ENCODE results near the gene FMNL2.

The FMNL2 gene

DNA sequence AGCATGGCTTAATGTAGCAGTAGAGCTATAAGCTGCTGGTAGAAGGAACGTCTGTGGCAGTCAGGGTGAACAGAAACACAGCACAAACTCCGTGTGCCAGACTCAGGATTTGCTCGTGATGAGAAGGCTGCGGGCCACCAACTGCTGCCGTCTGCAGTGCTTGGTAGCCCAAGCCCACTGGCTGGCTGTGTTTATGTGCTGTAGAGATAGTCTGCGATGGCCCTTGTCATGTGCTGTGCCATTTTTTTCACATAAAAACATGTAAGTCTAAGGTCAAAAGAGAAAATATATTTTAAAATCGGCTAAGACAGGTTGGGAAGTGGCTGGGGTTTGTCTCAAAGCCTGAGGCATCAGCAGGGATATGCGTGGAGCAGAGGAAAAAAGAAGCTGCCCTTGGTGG, 303.6 kb downstream of the FMNL2 start:
- Mint-ChIP-seq H3K4me1 (ENCODE audit: low read depth) (no peaks in the 10 kb centered on the region), H3K27me3 (ENCODE audit: low read depth) (no peaks in the 10 kb centered on the region), H3K36me3 (ENCODE audit: low read depth) (no peaks in the 10 kb centered on the region), H3K9me3 (no peaks in the 10 kb centered on the region), H3K4me3 (no peak overlapping the region), H3K27ac (no peak overlapping the region)

- no peak overlapping the region for H3K4me3 Mint-ChIP-seq
- peaks cover 10% of the 10 kb centered on the region for H3K36me3 Mint-ChIP-seq (ENCODE audit: low read depth)
- no peaks in the 10 kb centered on the region for H3K9me3 Mint-ChIP-seq
- H3K27ac Mint-ChIP-seq = no peak overlapping the region
- no peaks in the 10 kb centered on the region for H3K27me3 Mint-ChIP-seq (ENCODE audit: low read depth)
- H3K4me1 Mint-ChIP-seq (ENCODE audit: low read depth) = no peaks in the 10 kb centered on the region
Measured at GRCh38 chr2:152644189-152644873, 309.4 kb downstream of the FMNL2 start.

GRCh38 chr2:152646264-152646663, 311.3 kb downstream of the FMNL2 start:
- Mint-ChIP-seq H3K27ac (no peak overlapping the region), H3K36me3 (ENCODE audit: low read depth) (peaks cover 10% of the 10 kb centered on the region), H3K9me3 (no peaks in the 10 kb centered on the region), H3K4me1 (ENCODE audit: low read depth) (no peaks in the 10 kb centered on the region), H3K4me3 (no peak overlapping the region), H3K27me3 (ENCODE audit: low read depth) (no peaks in the 10 kb centered on the region)

DNA sequence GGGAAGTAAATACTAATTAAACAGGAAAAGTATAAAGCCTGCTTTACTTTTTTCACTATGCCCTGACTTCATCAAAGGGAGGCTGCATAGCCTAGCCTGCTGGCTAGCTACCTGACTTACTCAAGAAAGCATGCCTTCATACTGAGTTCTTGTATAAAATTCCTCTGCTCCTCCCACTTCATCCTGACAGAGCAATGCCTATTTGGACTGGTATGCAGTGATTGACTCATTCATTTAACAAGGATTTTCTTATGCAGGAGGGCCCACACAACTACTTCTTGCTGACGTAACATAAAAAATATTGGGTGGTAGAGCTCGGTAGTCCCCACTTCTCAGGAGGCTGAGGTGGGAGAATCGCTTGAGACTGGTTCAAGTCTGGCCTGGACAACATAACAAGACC, 311.8 kb downstream of the FMNL2 start:
- Mint-ChIP-seq H3K4me1 (ENCODE audit: low read depth) (no peaks in the 10 kb centered on the region), H3K27ac (no peak overlapping the region)

DNA sequence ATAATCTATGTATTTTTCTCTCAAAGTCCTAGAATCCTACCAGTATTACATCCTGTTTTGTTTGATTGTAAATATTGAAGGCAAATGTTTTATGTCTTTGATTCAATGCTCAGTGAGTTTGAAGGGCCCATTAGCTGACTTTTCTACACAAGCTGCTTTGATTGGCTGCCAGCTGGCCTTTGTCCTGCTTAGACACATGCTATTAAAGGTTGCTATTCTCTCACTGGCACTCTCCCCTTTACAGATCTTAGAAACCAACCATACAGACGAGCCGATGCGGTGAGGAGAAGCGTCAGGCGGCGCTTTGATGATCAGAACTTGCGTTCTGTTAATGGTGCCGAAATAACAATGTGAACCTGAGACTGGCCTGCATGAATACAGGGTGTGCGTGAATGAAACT, 312.6 kb downstream of the FMNL2 start:
- Mint-ChIP-seq H3K27me3 (ENCODE audit: low read depth) (no peaks in the 10 kb centered on the region), H3K36me3 (ENCODE audit: low read depth) (peaks cover 13% of the 10 kb centered on the region), H3K9me3 (no peaks in the 10 kb centered on the region), H3K4me3 (no peak overlapping the region), H3K4me1 (ENCODE audit: low read depth) (no peaks in the 10 kb centered on the region), H3K27ac (no peak overlapping the region)

More for the DNA sequence above, 311.8 kb downstream of the FMNL2 start:
- no peaks in the 10 kb centered on the region for H3K9me3 Mint-ChIP-seq
- H3K27me3 Mint-ChIP-seq (ENCODE audit: low read depth) = no peaks in the 10 kb centered on the region
- no peak overlapping the region for H3K4me3 Mint-ChIP-seq
- peaks cover 10% of the 10 kb centered on the region for H3K36me3 Mint-ChIP-seq (ENCODE audit: low read depth)

DNA sequence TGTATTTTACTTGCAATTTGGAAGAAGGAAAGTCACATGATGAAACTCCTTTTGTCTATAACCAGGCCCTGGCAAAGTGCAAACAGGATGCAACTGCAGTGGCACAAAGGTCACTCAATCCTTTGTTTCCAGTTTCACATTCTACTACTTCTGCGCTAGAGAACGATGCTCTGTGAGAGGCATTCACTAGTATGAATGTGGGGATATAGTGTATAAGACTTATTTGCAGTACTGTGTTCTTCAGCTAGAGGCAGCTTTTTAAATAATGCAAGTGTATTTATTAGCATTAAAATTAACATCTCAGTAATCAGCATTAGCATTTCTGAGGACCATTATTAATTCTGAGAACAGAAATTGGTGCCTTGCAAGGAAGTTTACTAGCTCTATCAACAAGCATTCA, 313.4 kb downstream of the FMNL2 start:
- Mint-ChIP-seq H3K36me3 (ENCODE audit: low read depth) (peaks cover 13% of the 10 kb centered on the region), H3K4me1 (ENCODE audit: low read depth) (no peaks in the 10 kb centered on the region), H3K27ac (no peak overlapping the region), H3K4me3 (no peak overlapping the region), H3K9me3 (no peaks in the 10 kb centered on the region), H3K27me3 (ENCODE audit: low read depth) (no peaks in the 10 kb centered on the region)

DNA sequence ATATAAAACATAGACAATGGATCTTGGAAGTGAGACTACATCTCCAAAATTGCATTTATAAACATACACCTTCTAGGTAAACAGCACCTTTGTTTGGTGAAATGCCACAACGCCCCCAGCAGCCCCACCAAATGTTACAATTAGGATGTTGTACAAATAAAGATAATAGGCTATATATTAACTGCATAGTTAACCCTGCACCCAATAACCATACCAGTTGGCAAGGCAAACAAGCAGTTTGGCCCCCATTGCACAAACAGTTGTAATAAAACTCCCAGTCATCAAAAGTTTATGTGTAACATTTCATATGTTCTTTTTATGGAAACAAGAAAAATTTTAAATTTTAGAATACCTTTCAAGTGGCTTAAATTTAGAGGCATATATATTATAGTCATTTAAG, 315.0 kb downstream of the FMNL2 start:
- Mint-ChIP-seq H3K36me3 (ENCODE audit: low read depth) (peaks cover 20% of the 10 kb centered on the region), H3K27me3 (ENCODE audit: low read depth) (no peaks in the 10 kb centered on the region), H3K27ac (no peak overlapping the region), H3K4me3 (no peak overlapping the region), H3K4me1 (ENCODE audit: low read depth) (no peaks in the 10 kb centered on the region), H3K9me3 (no peaks in the 10 kb centered on the region)

GRCh38 chr2:152650768-152651371, 315.9 kb downstream of the FMNL2 start:
- H3K27me3 Mint-ChIP-seq (ENCODE audit: low read depth) = no peaks in the 10 kb centered on the region
- H3K4me1 Mint-ChIP-seq (ENCODE audit: low read depth) = no peaks in the 10 kb centered on the region
- H3K27ac Mint-ChIP-seq = no peak overlapping the region
- H3K4me3 Mint-ChIP-seq = no peak overlapping the region
- H3K9me3 Mint-ChIP-seq = no peaks in the 10 kb centered on the region
- H3K36me3 Mint-ChIP-seq (ENCODE audit: low read depth) = peaks cover 17% of the 10 kb centered on the region

- H3K4me1 Mint-ChIP-seq (ENCODE audit: low read depth) = peaks cover 1% of the 10 kb centered on the region
Measured at GRCh38 chr2:152651834-152652233, 316.9 kb downstream of the FMNL2 start.

DNA sequence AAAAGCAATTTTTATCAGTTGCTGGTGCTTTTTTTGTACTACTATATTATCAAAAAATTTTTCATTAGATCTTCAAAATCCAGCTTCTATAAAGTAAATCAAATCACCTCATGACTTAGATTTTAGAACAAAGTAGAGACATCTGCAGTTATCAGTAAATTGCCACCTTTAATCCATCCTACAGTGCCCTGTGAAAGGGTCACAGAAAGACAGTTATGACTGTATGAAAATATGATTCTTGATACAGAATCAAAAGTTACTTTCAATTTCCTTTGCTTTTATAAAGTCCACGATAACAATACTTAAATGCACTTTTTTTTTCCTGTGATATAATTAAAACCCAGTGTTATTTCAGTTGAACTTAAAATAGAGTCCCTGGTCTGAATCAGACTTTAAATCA, 320.9 kb downstream of the FMNL2 start:
- Mint-ChIP-seq H3K9me3 (no peaks in the 10 kb centered on the region), H3K36me3 (ENCODE audit: low read depth) (peaks cover 40% of the 10 kb centered on the region), H3K27ac (no peak overlapping the region), H3K4me1 (ENCODE audit: low read depth) (peaks cover 1% of the 10 kb centered on the region), H3K4me3 (no peak overlapping the region), H3K27me3 (ENCODE audit: low read depth) (no peaks in the 10 kb centered on the region)

More at GRCh38 chr2:152651834-152652233, 316.9 kb downstream of the FMNL2 start:
- peaks cover 23% of the 10 kb centered on the region for H3K36me3 Mint-ChIP-seq (ENCODE audit: low read depth)
- no peaks in the 10 kb centered on the region for H3K27me3 Mint-ChIP-seq (ENCODE audit: low read depth)
- H3K27ac Mint-ChIP-seq = no peak overlapping the region
- H3K9me3 Mint-ChIP-seq = no peaks in the 10 kb centered on the region
- H3K4me3 Mint-ChIP-seq = no peak overlapping the region

- H3K4me3 Mint-ChIP-seq = no peak overlapping the region
- H3K4me1 Mint-ChIP-seq (ENCODE audit: low read depth) = peaks cover 1% of the 10 kb centered on the region
- peaks cover 40% of the 10 kb centered on the region for H3K36me3 Mint-ChIP-seq (ENCODE audit: low read depth)
- H3K27me3 Mint-ChIP-seq (ENCODE audit: low read depth) = no peaks in the 10 kb centered on the region
- no peak overlapping the region for H3K27ac Mint-ChIP-seq
- no peaks in the 10 kb centered on the region for H3K9me3 Mint-ChIP-seq
Measured at GRCh38 chr2:152657043-152657442, 322.1 kb downstream of the FMNL2 start.

GRCh38 chr2:152658221-152658620, 323.2 kb downstream of the FMNL2 start:
- Mint-ChIP-seq H3K4me3 (no peak overlapping the region), H3K4me1 (ENCODE audit: low read depth) (peaks cover 1% of the 10 kb centered on the region), H3K27ac (no peak overlapping the region), H3K27me3 (ENCODE audit: low read depth) (no peaks in the 10 kb centered on the region), H3K36me3 (ENCODE audit: low read depth) (peaks cover 44% of the 10 kb centered on the region), H3K9me3 (no peaks in the 10 kb centered on the region)

DNA sequence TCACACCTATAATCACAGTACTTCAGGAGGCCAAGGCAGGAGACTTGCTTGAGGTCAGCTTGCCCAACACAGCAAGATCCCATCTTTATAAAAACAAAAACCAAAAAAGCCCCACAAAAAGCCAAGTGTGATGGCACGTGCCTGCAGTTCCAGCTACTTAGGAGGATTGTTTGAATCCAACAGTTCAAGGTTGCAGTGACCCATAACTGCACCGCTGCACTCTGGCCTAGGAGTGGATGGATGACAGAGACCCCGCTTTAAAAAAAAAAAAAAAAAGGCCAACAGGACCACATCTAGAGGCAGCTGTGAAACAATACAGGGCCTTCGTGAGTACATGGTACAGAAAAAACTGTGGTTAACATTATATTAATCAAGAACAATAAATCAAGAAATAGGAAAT, 326.1 kb downstream of the FMNL2 start:
- Mint-ChIP-seq H3K4me1 (ENCODE audit: low read depth) (peaks cover 1% of the 10 kb centered on the region), H3K27ac (no peak overlapping the region)

GRCh38 chr2:152664725-152665124, 329.8 kb downstream of the FMNL2 start:
- peaks cover 43% of the 10 kb centered on the region for H3K36me3 Mint-ChIP-seq (ENCODE audit: low read depth)
- H3K4me3 Mint-ChIP-seq = no peak overlapping the region
- H3K27me3 Mint-ChIP-seq (ENCODE audit: low read depth) = no peaks in the 10 kb centered on the region
- no peak overlapping the region for H3K27ac Mint-ChIP-seq
- H3K9me3 Mint-ChIP-seq = no peaks in the 10 kb centered on the region
- no peaks in the 10 kb centered on the region for H3K4me1 Mint-ChIP-seq (ENCODE audit: low read depth)

More for the DNA sequence above, 326.1 kb downstream of the FMNL2 start:
- Mint-ChIP-seq H3K4me3 (no peak overlapping the region), H3K36me3 (ENCODE audit: low read depth) (peaks cover 47% of the 10 kb centered on the region), H3K27me3 (ENCODE audit: low read depth) (no peaks in the 10 kb centered on the region), H3K9me3 (no peaks in the 10 kb centered on the region)

GRCh38 chr2:152674334-152674733, 339.4 kb downstream of the FMNL2 start:
- Mint-ChIP-seq H3K27ac (no peak overlapping the region), H3K36me3 (ENCODE audit: low read depth) (peaks cover 31% of the 10 kb centered on the region), H3K4me3 (no peak overlapping the region), H3K27me3 (ENCODE audit: low read depth) (no peaks in the 10 kb centered on the region), H3K4me1 (ENCODE audit: low read depth) (no peaks in the 10 kb centered on the region), H3K9me3 (no peaks in the 10 kb centered on the region)
